ENCODE results near the gene MIER2.
A peak's percentile ranks its signal among the peaks of the same experiment; 100 is the strongest.
"Not testable (repeated sequence)": the region's sequence is repeated elsewhere in the genome, so short reads cannot be mapped to it uniquely, and the experiment has no call there.

MIER2 gene, protein sequence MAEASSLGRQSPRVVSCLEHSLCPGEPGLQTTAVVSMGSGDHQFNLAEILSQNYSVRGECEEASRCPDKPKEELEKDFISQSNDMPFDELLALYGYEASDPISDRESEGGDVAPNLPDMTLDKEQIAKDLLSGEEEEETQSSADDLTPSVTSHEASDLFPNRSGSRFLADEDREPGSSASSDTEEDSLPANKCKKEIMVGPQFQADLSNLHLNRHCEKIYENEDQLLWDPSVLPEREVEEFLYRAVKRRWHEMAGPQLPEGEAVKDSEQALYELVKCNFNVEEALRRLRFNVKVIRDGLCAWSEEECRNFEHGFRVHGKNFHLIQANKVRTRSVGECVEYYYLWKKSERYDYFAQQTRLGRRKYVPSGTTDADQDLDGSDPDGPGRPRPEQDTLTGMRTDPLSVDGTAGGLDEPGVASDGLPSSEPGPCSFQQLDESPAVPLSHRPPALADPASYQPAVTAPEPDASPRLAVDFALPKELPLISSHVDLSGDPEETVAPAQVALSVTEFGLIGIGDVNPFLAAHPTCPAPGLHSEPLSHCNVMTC

DNA sequence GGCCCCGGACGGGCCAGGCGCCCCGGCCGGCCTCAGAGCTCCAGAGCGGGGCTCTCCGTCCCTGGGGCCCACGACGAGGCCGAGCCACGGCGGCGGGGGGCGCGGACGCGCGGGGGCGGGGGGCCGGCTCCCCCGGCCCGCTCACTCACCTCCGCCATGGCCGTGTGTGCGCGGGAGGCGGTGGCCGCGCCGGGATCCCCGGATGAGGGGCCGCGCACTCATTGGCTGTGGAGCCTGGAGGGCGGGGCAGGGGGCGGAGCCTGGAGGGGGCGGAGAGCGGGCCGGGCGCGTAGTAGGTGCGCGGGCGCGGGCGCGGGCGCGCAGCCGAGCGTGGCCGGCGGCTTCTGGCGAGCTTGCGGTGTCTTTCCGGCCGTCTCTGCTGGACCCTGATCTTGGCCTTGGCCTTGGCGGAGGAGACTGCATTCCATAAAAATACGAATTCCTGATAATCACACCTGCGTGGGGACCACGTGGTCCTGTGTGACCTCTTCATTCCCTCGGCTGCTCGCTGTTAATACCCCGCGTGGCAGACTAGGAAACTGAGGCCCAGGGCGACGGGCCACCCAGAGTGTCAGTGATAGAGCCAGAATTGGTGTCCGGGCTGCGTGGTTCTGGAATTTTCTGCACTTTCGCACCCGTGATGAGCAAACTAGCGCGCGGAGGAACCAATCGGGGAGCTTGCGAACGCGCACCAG is at the start of gene MIER2:
MIER2 (minus strand) TSS at position 172 of the 695 bp plus-strand sequence; CDS start at position 158, 14 bp downstream.
- DNase-seq = peak in 1 of 2 experiments; percentile 73

DNA sequence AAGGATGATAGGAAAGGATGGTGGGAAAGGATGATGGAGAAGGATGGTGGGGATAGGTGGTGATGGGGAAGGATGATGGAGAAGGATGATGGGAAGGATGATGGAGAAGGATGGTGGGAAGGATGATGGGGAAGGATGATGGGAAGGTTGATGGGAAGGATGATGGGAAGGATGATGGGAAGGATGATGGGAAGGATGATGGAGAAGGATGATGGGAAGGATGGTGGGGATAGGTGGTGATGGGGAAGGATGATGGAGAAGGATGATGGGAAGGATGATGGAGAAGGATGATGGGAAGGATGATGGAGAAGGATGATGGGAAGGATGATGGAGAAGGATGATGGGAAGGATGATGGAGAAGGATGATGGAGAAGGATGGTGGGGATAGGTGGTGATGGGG is 49.0 kb upstream of the MIER2 start:
- DNase-seq = not testable (repeated sequence)

DNA sequence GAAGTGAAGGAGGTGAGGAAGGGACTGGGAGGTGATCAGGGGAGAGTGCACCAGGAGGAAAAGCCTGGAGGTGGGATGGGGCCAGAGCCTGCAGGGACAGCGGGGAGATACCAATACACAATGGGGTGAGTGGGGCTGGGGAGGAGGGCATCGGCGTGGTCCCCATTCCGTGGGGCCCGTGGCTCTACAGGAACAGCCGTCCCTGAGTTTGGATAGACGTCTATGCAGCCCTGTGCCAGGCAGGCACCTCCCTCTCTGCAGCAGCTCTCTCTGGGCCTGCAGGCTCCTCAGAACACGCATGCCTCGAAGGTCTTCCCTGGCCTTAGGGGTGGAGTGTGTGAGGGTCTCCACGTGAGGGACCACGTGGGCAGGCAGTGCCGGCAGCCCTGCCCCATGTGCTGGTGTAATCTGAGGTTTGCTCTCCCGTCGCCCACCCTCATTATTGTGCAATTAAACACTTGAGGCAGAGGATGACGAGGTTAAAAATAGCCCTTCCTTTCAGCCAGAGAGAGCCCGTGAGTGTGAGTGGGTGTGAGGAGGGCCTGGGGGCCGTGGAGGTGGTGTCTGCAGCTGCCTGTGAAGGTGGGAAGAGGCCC is 47.9 kb upstream of the MIER2 start:
- no peak for DNase-seq

DNA sequence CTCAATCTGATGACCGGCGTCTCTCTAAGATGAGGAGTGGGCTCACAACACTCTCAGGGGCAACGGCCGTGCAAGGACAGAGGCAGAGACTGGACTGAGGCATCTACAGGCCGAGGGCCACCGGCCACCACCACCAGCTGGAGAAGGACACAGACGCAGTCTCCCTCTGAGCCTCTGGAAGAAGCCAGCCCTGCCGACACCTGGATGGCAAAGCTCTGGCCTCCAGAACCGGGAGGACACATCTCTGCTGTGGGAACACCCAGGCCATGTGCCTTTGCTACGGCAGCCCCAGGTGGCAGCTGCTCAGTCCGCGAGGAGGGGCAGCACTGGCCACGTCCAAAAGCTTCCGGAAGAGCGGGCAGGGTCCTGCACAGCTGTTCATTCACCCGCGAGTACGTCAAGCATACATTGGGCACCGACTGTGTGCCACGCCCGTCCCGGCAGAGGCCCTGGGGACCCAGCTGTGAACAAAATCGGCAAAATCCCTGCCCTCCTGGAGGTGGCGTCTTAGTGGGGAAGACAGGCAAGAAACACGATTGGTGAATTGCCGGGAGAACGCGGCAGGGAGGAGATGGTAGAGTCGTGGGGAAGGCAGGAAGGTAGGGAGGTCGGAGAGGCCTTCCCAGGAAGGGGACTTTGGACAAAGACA is 47.3 kb upstream of the MIER2 start:
- DNase-seq = no peak

DNA sequence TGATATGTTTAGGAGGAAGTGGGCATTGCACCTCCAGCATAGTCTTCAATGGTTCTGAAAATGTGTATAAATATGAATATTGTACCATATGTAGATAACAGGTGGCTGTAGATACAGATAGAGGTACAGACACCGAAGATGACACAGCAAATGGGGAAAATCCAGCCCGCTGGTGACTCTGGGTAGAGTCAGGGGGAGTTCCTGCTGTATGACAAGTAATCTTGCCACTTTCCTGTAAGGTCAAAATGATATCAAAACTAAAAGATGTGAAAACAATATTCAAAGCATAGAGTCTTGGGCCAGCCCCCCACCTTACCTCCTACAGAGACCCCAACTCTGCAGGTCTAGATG is 46.6 kb upstream of the MIER2 start:
- DNase-seq = no peak

DNA sequence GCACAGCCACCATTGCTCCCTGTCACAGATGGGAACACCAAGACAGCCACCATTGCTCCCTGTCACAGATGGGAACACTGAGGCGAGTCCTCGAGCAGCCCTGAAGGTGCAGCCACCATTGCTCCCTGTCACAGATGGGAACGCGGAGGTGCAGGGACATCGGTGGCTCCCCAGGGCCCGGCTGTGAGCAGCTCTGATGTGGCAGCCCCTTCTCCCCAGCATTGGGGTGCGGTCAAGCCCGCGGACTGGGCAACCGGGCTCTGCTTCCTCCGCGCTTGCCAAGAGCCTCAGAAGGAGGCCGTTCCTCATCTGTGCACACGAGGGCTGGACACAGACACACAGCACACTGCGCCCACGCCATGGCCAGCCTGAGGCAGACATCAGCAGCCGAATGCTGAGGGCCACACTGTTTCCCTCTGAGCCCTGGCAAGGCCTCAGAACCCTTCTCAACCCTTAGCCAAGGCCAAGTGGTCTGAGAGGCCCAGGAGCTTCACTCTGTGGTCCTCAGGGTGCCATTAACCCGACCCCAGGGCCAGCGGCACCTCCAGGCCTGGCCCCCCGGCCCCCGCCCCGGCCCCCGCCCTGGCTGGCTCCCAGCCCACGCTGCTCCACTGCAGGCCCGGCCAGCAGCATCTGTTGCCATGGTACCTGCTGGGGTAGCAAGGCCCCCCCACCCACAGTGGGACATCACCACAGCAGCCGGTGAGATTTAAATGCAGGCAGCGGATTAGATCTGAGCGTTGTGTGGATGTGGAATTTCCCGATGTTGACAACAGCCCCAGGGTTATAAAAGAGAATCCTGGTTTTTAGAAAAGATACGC is 46.0 kb upstream of the MIER2 start:
- no peak for DNase-seq

DNA sequence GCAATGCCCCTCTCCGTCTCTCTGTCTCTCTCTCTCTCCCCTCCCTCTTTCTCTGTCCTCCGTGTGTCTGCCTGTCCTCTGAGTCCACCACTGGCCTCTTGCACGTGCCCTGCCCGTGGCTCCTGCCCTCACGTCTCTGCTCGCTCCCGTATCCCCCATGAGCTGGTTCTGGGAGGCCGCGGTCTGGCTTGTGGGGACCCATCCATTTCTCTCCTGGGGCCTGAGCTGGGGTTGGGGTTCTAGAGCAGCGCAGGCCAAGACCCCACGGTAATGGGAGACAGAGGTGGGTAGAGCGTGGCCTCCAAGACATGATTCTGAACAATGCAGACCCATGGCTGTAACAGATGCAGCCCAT is 45.3 kb upstream of the MIER2 start:
- no peak for DNase-seq

DNA sequence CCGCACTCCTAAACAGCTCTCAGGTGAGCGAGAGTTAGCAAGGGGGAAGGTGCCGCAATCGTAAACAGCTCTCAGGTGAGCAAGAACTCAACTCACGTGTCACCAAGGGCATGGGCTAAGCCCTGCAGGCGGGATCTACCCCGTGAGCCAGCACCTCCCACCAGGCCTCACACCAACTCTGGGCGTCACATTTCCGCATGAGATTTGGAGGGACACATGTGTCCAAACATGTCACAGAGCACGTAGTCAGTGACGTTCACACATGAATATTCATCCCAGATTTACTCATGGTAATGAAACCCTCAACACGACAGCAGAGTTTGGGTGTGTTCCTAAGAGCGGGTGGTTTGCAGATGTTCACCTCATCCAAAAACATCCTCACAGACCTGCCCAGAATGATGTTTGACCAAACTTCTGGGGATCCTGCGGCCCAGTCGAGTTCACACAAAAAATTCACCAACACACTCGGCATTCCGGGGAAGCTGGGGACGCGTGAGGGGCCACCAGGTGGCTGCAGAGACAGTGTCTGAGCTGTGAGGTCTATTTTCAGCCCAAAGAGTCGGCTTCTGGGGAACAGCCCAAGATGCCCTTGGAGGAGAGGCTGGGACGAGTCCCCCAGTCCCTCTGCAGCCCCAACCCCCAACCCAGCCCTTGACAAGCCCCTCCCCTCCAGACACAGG is 44.8 kb upstream of the MIER2 start:
- DNase-seq = no peak

DNA sequence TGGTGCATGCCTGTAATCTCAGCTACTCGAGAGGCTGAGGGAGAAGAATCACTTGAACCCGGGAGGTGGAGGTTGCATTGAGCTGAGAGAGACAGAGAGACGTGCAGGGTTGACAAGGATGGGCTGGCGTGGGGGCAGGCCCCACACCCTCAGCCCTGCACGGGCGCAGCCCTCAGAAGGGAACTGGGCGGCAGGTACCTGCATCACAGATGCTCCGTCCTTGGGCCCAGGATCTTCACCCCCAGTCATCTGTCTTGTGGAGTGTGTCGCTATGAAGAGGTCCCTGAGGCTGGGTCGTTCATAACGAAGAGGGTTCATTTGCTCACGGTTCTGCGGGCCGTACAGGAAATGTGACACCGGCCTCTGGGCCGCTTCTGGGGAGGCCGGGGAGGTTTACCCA is 44.1 kb upstream of the MIER2 start:
- no peak for DNase-seq

DNA sequence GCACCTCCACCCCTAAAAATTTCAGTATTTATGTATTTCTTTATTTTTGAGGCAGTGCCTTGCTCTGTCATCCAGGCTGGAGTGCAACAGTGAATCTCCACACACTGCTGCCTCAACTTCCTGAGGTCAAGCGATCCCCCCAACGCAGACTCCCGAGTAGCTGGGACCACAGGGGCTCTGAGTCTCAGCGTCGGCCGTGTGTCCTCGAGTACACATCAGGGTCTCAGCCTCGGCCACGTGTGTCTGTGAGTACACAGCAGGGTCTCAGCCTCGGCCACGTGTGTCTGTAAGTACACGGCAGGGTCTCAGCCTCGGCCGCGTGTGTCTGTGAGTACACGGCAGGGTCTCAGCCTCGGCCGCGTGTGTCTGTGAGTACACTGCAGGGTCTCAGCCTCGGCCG is 43.2 kb upstream of the MIER2 start:
- no peak for DNase-seq

DNA sequence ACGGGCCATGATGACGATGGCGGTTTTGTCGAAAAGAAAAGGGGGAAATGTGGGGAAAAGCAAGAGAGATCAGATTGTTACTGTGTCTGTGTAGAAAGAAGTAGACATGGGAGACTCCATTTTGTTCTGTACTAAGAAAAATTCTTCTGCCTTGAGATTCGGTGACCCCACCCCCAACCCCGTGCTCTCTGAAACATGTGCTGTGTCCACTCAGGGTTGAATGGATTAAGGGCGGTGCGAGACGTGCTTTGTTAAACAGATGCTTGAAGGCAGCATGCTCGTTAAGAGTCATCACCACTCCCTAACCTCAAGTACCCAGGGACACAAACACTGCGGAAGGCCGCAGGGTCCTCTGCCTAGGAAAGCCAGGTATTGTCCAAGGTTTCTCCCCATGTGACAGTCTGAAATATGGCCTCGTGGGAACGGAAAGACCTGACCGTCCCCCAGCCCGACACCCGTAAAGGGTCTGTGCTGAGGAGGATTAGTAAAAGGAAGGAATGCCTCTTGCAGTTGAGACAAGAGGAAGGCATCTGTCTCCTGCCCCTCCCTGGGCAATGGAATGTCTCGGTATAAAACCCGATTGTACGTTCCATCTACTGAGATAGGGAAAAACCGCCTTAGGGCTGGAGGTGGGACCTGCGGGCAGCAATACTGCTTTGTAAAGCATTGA is 42.2 kb upstream of the MIER2 start:
- DNase-seq = not testable (repeated sequence)

DNA sequence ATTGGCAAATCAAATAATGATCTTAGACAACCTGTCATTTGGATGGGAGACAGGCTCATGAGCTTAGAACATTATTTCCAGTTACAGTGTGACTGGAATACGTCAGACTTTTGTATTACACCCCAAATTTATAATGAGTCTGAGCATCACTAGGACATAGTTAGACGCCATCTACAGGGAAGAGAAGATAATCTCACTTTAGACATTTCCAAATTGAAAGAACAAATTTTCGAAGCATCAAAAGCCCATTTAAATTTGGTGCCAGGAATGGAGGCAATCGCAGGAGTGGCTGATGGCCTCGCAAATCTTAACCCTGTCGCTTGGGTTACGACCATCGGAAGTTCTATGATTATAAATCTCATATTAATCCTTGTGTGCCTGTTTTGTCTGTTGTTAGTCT is 41.6 kb upstream of the MIER2 start:
- not testable (repeated sequence) for DNase-seq

DNA sequence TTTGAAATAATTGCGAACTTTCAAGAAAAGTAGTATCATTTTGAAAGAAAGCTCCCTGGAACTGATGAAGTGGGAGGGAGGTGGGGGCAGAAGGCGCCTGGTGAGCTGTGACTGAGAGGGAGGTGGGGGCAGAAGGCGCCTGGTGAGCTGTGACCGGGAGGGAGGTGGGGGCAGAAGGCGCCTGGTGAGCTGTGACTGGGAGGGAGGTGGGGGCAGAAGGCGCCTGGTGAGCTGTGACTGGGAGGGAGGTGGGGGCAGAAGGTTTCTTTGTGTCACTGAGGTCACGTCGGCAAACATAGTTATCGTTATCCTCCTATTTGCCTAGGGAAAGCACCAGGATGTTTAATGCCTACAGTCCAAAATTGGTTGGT is 40.2 kb upstream of the MIER2 start:
- DNase-seq = no peak

DNA sequence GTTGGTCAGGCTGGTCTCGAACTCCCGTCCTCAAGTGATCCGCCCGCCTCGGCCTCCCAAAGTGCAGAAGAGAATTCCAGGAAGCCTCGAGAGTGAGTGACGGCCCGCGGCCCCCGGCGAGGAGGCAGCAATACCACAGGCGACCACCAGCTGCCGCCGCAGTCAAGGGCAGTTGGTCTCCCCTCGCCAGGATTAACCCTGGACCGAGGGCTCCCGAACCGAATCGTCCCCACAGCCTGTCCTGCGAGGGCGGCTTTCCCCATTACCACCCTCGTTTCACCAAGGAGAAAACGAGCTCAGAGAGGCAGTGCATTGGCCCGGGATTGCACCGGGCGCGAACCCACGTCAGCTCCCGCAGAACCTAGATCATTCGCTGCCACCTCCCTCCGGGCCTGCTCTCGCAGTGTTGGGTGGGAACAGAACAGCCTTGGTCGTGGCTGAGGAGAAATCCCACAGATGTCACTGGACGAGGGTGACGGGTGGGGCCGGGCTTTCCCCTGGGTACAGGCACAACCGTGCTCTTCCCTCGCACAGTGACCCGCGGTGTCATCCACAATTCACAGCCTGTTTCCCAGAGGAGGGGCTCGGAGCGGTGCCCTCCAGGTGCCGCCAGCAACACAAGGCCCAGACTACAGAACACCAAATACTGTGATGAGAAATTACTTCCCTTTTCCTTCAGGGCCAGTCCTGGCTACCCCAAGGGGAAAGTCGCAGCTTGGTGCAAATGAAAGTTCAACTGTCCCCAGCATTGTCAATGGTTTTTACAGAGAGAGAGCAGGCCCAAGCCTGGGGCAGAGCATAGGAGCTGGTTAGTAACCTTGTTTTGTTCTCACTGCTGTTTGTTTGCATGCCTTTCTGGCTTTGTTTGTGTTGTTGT is 39.6 kb upstream of the MIER2 start:
- no peak for DNase-seq

DNA sequence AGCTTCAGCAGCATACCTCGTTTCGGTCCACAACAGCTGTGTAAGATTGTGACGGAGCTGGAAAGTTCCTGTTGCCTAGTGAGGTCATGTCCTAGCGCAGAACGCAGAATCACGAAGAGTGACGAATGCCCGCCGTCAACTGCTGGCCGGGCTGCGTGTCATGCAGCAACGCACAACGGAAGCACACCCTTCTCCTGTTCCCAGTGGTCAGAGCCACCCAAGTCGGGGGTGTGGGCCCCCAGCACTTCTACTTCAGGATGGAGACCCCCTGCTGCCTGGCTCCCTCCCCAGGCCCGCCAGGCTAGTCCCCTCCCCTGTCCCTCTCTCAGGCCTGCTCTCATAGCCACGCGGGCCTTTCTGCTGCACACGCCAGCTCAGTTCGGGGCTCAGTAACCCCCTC is 38.4 kb upstream of the MIER2 start:
- DNase-seq = no peak

DNA sequence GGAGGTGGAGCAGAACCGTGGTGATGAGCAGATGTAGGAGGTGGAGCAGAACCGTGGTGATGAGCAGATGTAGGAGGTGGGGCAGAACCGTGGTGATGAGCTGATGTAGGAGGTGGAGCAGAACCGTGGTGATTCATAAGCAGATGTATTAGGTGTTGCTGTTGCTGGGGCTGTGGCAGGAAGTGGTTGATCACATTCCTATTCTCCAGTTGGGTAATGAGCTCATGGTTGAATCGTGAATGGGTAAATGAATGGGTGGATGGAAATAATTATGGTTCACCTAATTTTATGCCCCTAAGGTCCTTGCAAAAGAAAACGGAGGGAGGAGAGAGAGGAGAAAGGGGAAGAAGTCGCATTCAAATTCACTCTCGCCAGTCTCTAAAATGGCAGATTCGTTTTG is 38.0 kb upstream of the MIER2 start:
- DNase-seq = not testable (repeated sequence)

DNA sequence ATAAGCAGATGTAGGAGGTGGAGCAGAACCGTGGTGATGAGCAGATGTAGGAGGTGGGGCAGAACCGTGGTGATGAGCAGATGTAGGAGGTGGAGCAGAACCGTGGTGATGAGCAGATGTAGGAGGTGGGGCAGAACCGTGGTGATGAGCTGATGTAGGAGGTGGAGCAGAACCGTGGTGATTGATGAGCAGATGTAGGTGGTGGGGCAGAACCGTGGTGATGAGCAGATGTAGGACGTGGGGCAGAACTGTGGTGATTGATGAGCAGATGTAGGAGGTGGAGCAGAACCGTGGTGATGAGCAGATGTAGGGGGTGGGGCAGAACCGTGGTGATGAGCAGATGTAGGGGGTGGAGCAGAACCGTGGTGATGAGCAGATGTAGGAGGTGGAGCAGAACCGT is 37.3 kb upstream of the MIER2 start:
- DNase-seq = not testable (repeated sequence)

DNA sequence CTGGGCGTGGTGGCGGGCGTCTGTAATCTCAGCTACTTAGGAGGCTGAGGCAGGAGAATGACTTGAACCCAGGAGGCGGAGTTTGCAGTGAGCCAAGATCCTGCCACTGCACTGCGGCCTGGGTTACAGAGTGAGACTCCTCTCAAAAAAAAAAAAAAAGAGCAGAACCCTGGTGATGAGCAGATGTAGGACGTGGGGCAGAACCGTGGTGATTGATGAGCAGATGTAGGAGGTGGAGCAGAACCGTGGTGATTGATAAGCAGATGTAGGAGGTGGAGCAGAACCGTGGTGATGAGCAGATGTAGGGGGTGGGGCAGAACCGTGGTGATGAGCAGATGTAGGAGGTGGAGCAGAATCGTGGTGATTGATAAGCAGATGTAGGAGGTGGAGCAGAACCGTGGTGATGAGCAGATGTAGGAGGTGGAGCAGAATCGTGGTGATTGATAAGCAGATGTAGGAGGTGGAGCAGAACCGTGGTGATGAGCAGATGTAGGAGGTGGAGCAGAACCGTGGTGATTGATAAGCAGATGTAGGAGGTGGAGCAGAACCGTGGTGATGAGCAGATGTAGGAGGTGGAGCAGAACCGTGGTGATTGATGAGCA is 36.1 kb upstream of the MIER2 start:
- DNase-seq = not testable (repeated sequence)

DNA sequence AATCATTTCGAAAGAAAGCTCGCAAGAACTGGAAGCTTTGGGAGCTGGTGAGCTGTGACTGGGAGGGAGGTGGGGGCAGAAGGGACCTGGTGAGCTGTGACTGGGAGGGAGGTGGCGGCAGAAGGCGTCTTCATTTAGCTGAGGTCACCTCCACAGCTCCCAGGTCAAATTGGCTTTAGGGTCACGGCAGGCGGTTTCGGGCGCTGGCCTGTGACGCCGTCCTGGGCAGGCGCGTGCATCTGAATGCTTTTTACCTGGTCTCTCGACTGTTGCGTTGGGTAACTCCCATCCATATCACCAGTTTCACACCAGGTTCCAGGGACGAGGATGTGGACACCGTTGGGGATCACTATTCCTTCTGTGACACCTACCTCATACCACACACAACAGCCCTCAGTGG is 35.2 kb upstream of the MIER2 start:
- no peak for DNase-seq

DNA sequence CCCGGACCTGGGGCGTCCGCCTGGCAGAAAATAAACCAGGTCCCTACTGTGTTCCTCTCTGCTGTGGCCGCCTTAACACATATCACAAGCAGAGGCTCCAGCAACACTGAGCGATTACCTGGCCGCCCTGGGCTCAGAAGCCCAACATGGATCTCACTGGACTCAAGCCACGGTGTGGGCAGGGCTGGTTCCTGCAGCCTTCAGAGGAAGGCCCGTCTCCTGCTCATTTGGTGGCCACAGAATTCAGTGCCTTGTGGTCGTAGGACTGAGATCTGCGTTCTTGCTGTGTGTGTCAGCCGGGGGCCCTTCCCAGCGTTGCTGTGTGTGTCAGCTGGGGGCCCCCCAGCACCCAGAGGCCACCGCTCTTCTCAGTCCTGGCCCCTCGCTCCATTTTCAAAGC is 34.1 kb upstream of the MIER2 start:
- DNase-seq = no peak

All from NCI-H1930 (cell line).